ENCODE data around the gene PCDHGA9.
"Not testable (repeated sequence)": the region's sequence is repeated elsewhere in the genome, so short reads cannot be mapped to it uniquely, and the experiment has no call there.

PCDHGA9 gene

DNA sequence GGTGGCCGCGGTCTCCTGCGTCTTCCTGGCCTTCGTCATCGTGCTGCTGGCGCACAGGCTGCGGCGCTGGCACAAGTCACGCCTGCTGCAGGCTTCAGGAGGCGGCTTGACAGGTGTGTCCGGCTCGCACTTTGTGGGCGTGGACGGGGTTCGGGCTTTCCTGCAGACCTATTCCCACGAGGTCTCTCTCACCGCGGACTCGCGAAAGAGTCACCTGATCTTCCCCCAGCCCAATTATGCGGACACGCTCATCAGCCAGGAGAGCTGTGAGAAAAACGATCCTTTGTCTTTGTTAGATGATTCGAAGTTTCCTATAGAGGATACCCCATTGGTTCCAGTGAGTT lies 12.7 kb downstream of the PCDHGA9 start:
- not testable (repeated sequence) for H3K36me3 ChIP-seq (ENCODE audit: insufficient read depth, low read length); H3K4me1 ChIP-seq (ENCODE audit: insufficient read depth, low read length); H3K9me3 ChIP-seq (ENCODE audit: control insufficient read depth, insufficient read depth, low read length); H3K9ac ChIP-seq (ENCODE audit: low read depth, low read length)

DNA sequence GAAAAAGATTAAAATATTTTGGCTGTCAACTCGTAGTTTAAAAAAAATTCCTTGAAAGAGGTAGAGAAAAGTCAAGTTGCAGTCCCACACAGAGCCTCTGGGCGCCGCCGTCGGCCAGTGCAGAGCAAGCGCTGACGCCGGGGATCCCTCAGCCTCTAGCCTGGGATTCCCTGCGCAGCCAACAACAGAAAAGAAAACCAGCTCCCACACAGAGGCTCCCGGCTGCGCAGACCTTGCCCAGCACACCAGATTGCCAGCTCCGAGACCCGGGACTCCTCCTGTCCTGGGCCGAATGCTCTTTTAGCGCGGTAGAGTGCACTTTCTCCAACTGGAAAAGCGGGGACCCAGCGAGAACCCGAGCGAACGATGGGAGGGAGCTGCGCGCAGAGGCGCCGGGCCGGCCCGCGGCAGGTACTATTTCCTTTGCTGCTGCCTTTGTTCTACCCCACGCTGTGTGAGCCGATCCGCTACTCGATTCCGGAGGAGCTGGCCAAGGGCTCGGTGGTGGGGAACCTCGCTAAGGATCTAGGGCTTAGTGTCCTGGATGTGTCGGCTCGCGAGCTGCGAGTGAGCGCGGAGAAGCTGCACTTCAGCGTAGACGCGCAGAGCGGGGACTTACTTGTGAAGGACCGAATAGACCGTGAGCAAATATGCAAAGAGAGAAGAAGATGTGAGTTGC lies 15.1 kb downstream of the PCDHGA9 start, which contains the start of gene PCDHGB7:
TSS of gene PCDHGB7 (plus strand) at position 184 of the 679 bp plus-strand sequence. CDS start at position 367, 183 bp downstream.
- Histone ChIP-seq H3K9ac (ENCODE audit: low read depth, low read length) (peak within 1 kb of the TSS; percentile 70; the same call in 1 of the 2 replicates), H3K9me3 (ENCODE audit: control insufficient read depth, insufficient read depth, low read length) (peaks cover 13% of the 10 kb centered on the region; the same call in 1 of the 2 replicates)
- not testable (repeated sequence) for H3K4me1 ChIP-seq (ENCODE audit: insufficient read depth, low read length); H3K36me3 ChIP-seq (ENCODE audit: insufficient read depth, low read length)

DNA sequence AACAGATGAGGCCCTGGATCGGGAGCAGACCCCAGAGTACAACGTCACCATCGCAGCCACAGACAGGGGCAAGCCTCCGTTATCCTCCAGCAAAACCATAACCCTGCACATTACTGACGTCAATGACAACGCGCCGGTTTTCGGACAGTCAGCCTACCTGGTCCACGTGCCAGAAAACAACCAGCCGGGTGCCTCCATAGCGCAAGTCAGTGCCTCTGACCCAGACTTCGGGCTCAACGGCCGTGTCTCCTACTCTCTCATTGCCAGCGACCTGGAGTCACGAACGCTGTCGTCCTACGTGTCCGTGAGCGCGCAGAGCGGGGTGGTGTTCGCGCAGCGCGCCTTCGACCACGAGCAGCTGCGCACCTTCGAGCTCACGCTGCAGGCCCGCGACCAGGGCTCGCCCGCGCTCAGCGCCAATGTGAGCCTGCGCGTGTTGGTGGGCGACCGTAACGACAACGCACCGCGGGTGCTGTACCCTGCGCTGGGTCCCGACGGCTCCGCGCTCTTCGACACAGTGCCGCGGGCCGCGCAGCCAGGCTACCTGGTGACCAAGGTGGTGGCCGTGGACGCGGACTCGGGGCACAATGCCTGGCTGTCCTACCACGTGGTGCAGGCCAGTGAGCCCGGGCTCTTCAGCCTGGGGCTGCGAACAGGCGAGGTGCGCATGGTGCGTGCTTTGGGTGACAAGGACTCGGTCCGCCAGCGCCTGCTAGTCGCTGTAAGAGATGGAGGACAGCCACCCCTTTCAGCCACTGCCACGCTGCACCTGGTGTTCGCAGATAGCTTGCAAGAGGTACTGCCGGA lies 16.7 kb downstream of the PCDHGA9 start:
- no peak overlapping the region for H3K9ac ChIP-seq (ENCODE audit: low read depth, low read length)
- no peaks in the 10 kb centered on the region for H3K4me1 ChIP-seq (ENCODE audit: insufficient read depth, low read length)
- no peaks in the 10 kb centered on the region for H3K36me3 ChIP-seq (ENCODE audit: insufficient read depth, low read length)
- peaks cover 13% of the 10 kb centered on the region; the same call in 1 of the 2 replicates for H3K9me3 ChIP-seq (ENCODE audit: control insufficient read depth, insufficient read depth, low read length)

DNA sequence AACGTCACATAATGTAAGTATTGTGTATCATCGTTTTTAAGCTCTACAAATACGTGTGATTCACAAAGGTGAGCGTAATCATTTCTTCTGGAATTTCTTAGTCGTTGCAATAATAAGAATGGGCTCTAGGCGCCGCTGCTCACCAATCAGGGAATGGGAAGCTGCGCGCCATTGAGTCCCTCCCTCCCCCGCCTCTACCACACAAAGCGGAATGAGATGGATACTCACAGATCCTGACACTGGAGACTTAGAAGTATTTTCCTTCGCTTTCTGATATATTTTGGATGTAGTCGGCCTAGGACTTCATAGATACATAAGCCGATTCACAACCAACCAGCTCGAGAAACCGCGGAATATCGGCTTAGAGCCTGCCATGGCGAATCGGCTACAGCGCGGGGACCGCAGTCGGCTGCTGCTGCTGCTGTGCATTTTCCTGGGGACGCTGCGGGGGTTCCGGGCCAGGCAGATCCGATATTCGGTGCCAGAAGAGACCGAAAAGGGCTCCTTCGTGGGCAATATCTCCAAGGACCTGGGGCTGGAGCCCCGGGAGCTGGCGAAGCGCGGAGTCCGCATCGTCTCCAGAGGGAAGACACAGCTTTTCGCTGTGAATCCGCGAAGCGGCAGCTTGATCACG lies 18.4 kb downstream of the PCDHGA9 start, which contains the start of gene PCDHGA11:
TSS of gene PCDHGA11 (plus strand) at position 197 of the 634 bp plus-strand sequence. CDS start at position 374, 177 bp downstream.
- H3K36me3 ChIP-seq (ENCODE audit: insufficient read depth, low read length): no peaks in the 10 kb centered on the region

DNA sequence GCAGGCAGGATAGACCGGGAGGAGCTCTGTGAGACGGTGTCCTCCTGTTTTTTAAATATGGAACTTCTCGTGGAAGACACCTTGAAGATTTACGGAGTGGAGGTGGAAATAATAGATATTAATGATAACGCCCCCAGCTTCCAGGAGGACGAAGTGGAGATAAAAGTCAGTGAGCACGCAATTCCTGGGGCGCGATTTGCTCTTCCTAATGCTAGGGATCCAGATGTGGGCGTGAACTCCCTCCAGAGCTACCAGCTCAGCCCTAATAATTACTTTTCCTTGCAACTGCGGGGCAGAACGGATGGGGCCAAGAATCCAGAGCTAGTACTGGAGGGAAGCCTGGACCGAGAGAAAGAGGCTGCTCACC lies 18.9 kb downstream of the PCDHGA9 start:
- peak overlapping the region; percentile 48; the same call in 1 of the 2 replicates for H3K9ac ChIP-seq (ENCODE audit: low read depth, low read length)
- peaks cover 13% of the 10 kb centered on the region; the same call in 1 of the 2 replicates for H3K9me3 ChIP-seq (ENCODE audit: control insufficient read depth, insufficient read depth, low read length)
- H3K36me3 ChIP-seq (ENCODE audit: insufficient read depth, low read length): no peaks in the 10 kb centered on the region
- no peaks in the 10 kb centered on the region for H3K4me1 ChIP-seq (ENCODE audit: insufficient read depth, low read length)

More for the DNA sequence above, 18.4 kb downstream of the PCDHGA9 start, which contains the start of gene PCDHGA11:
- Histone ChIP-seq H3K9ac (ENCODE audit: low read depth, low read length) (peak within 1 kb of the TSS; percentile 48), H3K9me3 (ENCODE audit: control insufficient read depth, insufficient read depth, low read length) (peaks cover 13% of the 10 kb centered on the region; the same call in 1 of the 2 replicates), H3K4me1 (ENCODE audit: insufficient read depth, low read length) (no peaks in the 10 kb centered on the region)

DNA sequence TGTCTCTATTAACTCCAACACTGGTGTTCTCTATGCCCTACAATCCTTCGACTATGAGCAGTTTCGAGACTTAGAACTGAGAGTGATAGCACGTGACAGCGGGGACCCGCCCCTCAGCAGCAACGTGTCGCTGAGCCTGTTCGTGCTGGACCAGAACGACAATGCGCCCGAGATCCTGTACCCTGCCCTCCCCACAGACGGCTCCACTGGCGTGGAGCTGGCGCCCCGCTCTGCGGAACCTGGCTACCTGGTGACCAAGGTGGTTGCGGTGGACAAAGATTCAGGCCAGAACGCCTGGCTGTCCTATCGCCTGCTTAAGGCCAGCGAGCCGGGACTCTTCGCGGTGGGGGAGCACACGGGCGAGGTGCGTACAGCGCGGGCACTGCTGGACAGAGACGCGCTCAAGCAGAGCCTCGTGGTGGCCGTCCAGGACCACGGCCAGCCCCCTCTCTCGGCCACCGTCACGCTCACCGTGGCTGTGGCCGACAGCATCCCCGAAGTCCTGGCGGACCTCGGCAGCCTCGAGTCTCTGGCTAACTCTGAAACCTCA lies 20.2 kb downstream of the PCDHGA9 start:
- Histone ChIP-seq H3K9me3 (ENCODE audit: control insufficient read depth, insufficient read depth, low read length) (peaks cover 13% of the 10 kb centered on the region; the same call in 1 of the 2 replicates), H3K36me3 (ENCODE audit: insufficient read depth, low read length) (no peaks in the 10 kb centered on the region), H3K4me1 (ENCODE audit: insufficient read depth, low read length) (no peaks in the 10 kb centered on the region), H3K9ac (ENCODE audit: low read depth, low read length) (no peak overlapping the region)

DNA sequence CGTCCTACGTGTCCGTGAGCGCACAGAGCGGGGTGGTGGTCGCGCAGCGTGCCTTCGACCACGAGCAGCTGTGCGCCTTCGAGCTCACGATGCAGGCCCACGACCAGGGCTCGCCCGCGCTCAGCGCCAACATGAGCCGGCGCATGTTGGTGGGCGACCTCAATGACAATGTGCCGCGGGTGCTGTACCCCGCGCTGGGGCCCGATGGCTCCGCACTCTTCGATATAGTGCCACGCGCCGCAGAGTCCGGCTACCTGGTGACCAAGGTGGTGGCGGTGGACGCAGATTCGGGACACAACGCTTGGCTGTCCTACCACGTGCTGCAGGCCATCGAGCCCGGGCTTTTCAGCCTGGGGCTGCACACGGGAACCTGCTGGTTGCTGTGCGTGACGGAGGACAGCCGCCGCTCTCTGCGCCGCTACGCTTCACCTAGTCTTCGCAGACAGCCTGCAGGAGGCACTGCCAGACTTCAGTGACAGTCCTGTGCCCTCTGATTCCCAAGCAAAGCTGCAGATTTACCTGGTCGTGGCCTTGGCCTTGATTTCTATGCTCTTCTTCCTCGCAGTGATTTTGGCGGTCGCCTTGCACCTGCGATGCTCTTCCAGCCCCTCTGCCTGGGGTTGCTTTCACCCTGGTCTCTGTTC lies 25.3 kb downstream of the PCDHGA9 start:
- Histone ChIP-seq H3K9me3 (ENCODE audit: control insufficient read depth, insufficient read depth, low read length) (no peaks in the 10 kb centered on the region; the same call in none of the 2 replicates), H3K9ac (ENCODE audit: low read depth, low read length) (no peak overlapping the region), H3K36me3 (ENCODE audit: insufficient read depth, low read length) (no peaks in the 10 kb centered on the region; the same call in 1 of the 2 replicates), H3K4me1 (ENCODE audit: insufficient read depth, low read length) (no peaks in the 10 kb centered on the region)

DNA sequence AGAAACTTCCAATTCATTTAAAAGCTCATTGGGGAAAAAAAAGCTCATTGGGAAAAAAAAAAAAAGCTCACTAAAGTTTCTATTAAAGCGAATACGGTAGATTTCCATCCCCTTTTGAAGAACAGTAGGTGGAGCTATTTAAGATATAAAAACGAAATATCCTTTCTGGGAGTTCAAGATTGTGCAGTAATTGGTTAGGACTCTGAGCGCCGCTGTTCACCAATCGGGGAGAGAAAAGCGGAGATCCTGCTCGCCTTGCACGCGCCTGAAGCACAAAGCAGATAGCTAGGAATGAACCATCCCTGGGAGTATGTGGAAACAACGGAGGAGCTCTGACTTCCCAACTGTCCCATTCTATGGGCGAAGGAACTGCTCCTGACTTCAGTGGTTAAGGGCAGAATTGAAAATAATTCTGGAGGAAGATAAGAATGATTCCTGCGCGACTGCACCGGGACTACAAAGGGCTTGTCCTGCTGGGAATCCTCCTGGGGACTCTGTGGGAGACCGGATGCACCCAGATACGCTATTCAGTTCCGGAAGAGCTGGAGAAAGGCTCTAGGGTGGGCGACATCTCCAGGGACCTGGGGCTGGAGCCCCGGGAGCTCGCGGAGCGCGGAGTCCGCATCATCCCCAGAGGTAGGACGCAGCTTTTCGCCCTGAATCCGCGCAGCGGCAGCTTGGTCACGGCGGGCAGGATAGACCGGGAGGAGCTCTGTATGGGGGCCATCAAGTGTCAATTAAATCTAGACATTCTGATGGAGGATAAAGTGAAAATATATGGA lies 27.9 kb downstream of the PCDHGA9 start, which contains the start of gene PCDHGA12:
TSS of gene PCDHGA12 (plus strand) at position 176 of the 782 bp plus-strand sequence. CDS start at position 429, 253 bp downstream.
- H3K4me1 ChIP-seq (ENCODE audit: insufficient read depth, low read length): no peaks in the 10 kb centered on the region
- no peaks in the 10 kb centered on the region; the same call in none of the 2 replicates for H3K9me3 ChIP-seq (ENCODE audit: control insufficient read depth, insufficient read depth, low read length)
- H3K36me3 ChIP-seq (ENCODE audit: insufficient read depth, low read length): no peaks in the 10 kb centered on the region; the same call in 1 of the 2 replicates
- no peak within 1 kb of the TSS for H3K9ac ChIP-seq (ENCODE audit: low read depth, low read length)

DNA sequence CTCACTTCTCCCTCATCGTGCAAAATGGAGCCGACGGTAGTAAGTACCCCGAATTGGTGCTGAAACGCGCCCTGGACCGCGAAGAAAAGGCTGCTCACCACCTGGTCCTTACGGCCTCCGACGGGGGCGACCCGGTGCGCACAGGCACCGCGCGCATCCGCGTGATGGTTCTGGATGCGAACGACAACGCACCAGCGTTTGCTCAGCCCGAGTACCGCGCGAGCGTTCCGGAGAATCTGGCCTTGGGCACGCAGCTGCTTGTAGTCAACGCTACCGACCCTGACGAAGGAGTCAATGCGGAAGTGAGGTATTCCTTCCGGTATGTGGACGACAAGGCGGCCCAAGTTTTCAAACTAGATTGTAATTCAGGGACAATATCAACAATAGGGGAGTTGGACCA lies 28.7 kb downstream of the PCDHGA9 start:
- H3K4me1 ChIP-seq (ENCODE audit: insufficient read depth, low read length): no peaks in the 10 kb centered on the region
- no peaks in the 10 kb centered on the region; the same call in 1 of the 2 replicates for H3K36me3 ChIP-seq (ENCODE audit: insufficient read depth, low read length)
- H3K9ac ChIP-seq (ENCODE audit: low read depth, low read length): no peak overlapping the region
- H3K9me3 ChIP-seq (ENCODE audit: control insufficient read depth, insufficient read depth, low read length): no peaks in the 10 kb centered on the region; the same call in none of the 2 replicates

DNA sequence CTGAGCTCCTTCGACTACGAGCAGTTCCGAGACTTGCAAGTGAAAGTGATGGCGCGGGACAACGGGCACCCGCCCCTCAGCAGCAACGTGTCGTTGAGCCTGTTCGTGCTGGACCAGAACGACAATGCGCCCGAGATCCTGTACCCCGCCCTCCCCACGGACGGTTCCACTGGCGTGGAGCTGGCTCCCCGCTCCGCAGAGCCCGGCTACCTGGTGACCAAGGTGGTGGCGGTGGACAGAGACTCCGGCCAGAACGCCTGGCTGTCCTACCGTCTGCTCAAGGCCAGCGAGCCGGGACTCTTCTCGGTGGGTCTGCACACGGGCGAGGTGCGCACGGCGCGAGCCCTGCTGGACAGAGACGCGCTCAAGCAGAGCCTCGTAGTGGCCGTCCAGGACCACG lies 29.7 kb downstream of the PCDHGA9 start:
- H3K9me3 ChIP-seq (ENCODE audit: control insufficient read depth, insufficient read depth, low read length); H3K4me1 ChIP-seq (ENCODE audit: insufficient read depth, low read length); H3K9ac ChIP-seq (ENCODE audit: low read depth, low read length); H3K36me3 ChIP-seq (ENCODE audit: insufficient read depth, low read length): not testable (repeated sequence)

DNA sequence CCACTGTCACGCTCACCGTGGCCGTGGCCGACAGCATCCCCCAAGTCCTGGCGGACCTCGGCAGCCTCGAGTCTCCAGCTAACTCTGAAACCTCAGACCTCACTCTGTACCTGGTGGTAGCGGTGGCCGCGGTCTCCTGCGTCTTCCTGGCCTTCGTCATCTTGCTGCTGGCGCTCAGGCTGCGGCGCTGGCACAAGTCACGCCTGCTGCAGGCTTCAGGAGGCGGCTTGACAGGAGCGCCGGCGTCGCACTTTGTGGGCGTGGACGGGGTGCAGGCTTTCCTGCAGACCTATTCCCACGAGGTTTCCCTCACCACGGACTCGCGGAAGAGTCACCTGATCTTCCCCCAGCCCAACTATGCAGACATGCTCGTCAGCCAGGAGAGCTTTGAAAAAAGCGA lies 30.1 kb downstream of the PCDHGA9 start:
- H3K9me3 ChIP-seq (ENCODE audit: control insufficient read depth, insufficient read depth, low read length); H3K9ac ChIP-seq (ENCODE audit: low read depth, low read length); H3K4me1 ChIP-seq (ENCODE audit: insufficient read depth, low read length); H3K36me3 ChIP-seq (ENCODE audit: insufficient read depth, low read length): not testable (repeated sequence)

DNA sequence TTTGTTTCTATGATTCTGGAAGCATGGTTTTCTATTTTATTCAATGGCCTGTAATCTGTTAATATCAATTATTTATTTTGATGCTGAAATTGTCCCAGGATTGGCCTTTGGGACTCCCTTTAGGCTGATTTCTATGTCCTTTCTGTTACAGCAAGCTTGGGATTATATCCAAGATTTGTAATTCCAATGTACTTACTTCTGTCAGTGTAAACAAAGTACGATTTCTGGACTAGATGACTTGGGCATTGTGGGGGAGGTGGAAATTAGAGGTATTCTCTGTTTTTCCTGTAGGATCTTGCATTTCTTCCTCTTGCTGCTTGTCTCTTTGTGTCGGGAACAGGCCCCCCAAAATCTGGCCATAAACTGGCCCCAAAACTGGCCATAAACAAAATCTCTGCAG lies 31.4 kb downstream of the PCDHGA9 start:
- no peak overlapping the region for H3K9ac ChIP-seq (ENCODE audit: low read depth, low read length)
- H3K36me3 ChIP-seq (ENCODE audit: insufficient read depth, low read length): no peaks in the 10 kb centered on the region; the same call in 1 of the 2 replicates
- H3K4me1 ChIP-seq (ENCODE audit: insufficient read depth, low read length): no peaks in the 10 kb centered on the region
- H3K9me3 ChIP-seq (ENCODE audit: control insufficient read depth, insufficient read depth, low read length): no peaks in the 10 kb centered on the region; the same call in 1 of the 2 replicates

DNA sequence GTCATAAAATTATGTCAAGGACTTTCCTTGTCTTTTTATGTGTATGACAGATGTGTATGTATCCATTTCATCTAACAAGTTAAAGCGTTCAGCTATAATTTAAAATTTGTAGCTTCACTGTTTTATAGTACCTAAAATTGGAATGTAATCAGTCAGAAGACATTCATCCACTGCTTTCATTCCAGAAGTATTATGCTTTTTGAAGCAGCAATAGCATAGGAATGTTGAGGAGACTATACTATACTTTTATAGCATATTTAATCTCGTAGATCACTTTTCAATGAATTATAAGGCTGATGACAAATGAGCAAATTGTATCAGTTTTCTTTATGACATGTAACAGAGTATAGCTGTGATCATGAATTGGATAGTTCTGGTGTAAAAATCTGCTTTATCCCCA lies 34.6 kb downstream of the PCDHGA9 start:
- H3K4me1 ChIP-seq (ENCODE audit: insufficient read depth, low read length): no peaks in the 10 kb centered on the region
- no peaks in the 10 kb centered on the region for H3K36me3 ChIP-seq (ENCODE audit: insufficient read depth, low read length)
- no peak overlapping the region for H3K9ac ChIP-seq (ENCODE audit: low read depth, low read length)
- H3K9me3 ChIP-seq (ENCODE audit: control insufficient read depth, insufficient read depth, low read length): no peaks in the 10 kb centered on the region; the same call in 1 of the 2 replicates
